GM18870 (cell line): ENCODE results near the gene HAP1.
"Not testable (repeated sequence)": the region's sequence is repeated elsewhere in the genome, so short reads cannot be mapped to it uniquely, and the experiment has no call there.

Source experiments
- ATAC-seq: cut with Tn5 transposase; IDR thresholded peaks from one replicate; pipeline ENCODE4 v1.9.1; 2021; ENCODE audit warnings: moderate library complexity; ENCODE audit not compliant: unreplicated experiment

The HAP1 gene

DNA sequence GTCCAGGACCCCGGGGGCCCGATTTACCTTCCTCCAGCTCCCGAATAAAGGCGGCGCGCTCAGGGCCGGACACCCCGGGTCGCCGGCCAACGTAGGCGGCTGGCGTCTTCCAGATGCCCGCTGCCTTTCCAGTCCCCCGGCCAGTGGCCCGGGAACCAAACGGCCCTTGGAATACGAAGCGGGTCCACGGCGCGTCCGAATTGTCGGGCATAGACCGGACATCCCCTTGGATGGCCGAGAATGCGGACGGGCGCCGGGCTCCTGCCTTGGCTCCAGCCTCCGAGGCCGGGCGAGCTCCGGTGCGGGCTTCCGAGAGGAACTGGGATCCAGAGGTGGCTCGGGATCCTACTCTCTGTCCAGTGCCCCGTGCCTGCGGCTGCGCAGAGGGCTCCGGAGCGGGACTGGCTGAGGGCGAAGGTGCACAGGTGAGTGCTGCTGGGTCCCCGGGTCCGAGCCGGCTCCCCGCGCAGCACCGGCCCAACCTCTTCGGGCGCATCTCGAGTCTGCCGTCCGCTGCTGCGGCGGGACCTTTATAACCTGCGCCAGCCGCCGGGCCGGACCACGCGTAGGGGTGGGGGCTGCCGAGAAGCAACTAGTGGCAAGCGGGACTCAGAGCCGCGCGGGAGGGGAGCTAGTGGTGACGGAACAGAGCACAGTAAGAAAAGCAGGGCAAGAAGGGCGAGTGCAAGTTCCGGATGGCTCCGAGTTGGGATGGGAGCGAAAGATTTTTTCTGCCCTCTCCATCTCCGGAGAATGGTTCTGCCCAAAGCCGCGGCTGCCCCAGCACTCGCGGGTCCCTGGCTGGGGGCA, at the start of gene HAP1:
Gene HAP1 (minus strand): TSS at position 505 of the 810 bp plus-strand sequence. CDS start 9 bp downstream, at position 496.
- no peak for ATAC-seq

DNA sequence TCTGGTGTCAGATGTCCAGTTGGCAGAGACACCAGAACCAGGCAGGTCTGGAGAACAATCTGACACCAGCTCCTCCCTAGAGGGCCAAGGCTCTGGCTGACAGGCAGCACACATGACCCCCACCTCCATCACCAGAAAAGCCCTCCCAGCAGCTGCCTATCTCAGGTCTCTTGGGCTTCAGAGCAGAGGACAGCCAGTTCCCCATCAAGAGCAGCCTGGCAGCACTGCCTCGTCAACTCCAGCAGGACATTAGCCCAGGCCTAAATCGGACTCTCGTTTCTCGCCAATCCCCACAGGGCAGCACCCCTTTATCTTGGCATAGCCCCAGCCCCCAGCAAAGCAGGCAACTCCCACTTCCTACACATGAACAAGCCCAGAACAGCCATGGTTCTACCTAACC, 47.7 kb upstream of the HAP1 start:
- ATAC-seq, result no peak

GRCh38 chr17:41781404-41782110, 47.1 kb upstream of the HAP1 start:
- no peak for ATAC-seq

- no peak for ATAC-seq
Observed at GRCh38 chr17:41779954-41780353, 45.5 kb upstream of the HAP1 start.

DNA sequence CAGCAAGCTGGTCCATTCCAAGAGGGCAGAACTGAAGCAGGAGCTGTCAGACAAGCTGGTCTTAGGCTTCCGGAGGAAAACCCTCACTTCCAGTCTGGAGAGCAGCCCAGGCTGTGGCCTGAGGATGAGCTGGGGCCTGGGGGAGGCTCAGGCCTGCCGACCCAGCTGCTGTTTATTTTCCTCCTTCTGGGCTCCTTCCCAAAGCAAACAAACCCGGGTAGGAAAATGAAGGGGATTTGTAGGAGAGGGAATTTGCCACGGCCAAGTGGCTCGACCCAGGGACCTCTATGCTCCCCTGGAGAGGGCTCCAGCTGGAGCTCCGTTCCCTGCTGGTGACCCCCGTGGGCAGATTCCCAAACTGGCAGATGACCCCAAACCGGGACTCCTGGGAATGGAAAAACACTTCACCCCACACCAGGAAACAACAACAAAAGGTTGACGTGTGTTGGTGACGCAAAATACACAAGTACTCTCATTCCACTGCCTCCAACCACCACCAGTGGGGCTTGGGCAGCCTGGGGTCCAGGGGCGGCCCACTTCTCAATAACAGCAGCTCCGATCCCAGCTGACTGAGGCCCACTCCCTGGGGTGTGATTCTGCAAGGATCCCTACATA, 43.2 kb upstream of the HAP1 start:
- ATAC-seq, result no peak

- no peak for ATAC-seq
Observed at GRCh38 chr17:41777157-41777573, 42.7 kb upstream of the HAP1 start.

- not testable (repeated sequence) for ATAC-seq
Observed at GRCh38 chr17:41776262-41776900, 41.9 kb upstream of the HAP1 start.

- ATAC-seq, result no peak
Observed at GRCh38 chr17:41775394-41776226, 41.2 kb upstream of the HAP1 start.

DNA sequence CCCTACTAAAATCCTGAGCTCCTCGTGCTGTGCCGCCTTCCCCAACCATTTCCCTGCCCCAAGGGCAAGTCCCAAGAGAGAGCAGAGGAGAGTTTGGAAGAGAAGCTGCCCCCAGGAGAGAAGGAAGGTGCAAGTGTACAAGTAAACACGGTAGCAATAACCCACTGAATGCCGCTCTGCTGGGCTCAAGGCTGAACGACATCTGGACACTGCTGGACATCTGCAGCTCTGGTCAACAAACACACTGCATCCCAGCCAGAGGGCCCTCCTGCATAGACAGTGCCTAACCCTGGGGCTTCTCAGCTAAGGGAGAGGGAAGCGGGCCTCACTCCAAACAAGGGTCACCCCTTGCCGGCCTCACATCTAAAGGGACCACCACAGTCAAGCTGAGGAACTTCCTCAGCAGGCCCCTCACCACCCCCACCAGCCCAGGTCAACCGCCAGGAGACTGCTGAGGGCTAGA, 39.3 kb upstream of the HAP1 start:
- ATAC-seq, result no peak

GRCh38 chr17:41773190-41773588, 38.7 kb upstream of the HAP1 start:
- no peak for ATAC-seq

DNA sequence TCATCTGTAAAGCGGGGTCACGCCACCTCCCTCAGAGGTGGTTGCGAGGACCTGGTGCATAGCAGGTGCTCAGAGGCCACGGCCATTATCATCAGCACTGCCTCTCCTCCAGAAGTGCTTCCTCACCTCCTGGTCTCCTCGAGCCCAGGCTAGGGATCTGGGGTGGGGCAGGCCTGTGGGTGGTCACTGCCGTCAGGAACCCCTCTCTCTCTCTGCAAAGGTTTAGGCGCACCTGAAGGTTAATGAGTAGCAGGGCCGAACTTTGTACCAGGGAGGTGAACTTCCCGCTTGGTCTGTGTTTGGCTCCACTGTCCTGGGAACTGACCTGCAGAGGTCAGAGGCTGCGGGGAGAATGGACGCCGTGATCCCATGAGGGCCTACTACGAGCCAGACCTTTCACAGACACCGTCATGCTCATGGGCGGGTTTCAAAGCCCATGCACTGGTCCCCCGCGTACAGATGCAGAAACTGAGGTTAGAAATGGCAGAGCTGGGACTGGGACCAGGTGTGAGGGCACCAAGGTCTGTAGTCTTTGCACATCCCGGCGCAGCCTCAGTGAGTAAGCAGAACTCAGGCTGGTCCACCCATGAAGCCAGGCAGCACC, 38.2 kb upstream of the HAP1 start:
- ATAC-seq, result no peak

GRCh38 chr17:41772218-41772585, 37.8 kb upstream of the HAP1 start:
- ATAC-seq, result no peak

DNA sequence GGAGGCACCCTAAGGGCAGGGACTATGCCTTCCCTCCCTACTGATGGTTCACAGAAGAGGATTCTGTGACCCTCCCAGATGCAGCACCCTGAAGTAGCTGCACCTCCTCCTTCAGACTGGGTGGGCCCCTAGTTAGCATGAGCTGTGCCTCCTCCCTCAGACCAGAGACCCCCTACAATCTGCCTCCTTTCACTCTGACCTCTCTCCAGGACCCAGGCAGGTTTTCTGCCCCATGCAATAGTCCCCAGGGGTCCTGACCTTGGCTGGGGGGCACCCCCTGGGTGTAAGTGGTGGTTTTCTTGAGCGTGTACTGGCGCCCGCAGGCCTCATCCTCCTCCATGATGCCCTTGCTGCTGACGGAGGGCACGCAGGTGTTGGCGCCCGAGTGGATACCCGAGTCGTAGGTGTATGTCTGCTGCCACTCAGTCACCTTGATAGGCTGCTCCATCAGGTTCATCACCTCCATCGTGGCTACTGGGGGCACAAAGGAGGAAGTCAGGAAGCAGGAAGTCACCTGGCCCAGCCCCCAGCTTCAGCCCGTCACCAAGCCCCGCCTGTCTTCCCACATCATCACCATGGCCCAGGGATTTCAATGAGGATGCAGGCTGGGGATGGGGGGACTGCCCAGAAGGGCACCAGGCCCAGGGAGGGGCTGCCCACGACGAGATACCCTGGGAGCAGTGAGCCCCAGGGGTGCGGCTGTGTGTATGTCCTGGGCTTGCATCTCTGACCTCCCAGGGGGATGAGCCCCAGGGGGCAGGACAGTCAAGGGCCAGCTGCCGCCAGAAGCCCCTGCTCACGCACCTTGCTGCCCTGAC, 37.2 kb upstream of the HAP1 start:
- no peak for ATAC-seq

DNA sequence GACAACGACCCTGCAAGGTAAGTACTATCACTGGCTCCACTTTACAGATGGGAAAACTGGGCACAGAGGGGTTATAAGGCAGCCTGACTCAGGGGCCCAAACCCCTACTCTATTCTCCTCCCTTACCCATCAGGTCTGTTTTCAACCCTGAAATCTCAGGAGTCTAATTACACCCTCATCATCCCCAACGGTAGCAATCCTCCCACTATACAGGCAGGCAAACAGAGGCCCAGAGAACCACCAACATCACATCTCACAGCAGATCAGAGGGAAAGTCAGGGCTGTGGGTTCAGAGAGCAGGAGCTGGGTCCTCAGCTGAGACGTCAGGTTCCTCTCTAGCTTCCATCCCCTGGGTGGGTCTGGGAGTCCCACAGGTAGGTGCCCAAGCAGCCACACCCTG, 35.5 kb upstream of the HAP1 start:
- no peak for ATAC-seq

DNA sequence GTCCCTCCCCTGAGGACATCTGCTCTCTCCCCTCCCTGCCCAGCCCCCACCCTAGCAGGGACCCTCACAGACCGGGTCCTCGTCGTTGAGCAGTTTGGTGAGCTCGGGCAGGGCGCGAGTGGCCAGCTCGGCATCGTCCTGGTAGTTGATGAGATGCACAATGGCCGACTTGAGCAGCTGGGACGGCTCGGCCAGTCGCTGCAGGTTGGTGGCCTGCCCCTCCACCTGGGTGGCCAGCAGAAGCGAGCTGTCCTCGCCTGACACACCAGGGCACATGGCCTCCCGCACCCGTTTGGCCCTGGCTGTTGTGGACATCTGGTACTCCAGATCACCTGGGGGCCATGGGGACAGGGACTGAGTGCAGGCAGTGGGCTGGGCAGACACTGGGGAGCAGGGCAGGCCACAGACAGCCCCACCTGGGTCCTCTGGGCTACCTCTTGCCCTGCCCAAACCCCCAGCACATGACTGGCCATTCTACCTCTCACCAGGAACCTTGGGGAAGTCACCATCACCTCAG, 35.0 kb upstream of the HAP1 start:
- ATAC-seq, result no peak

DNA sequence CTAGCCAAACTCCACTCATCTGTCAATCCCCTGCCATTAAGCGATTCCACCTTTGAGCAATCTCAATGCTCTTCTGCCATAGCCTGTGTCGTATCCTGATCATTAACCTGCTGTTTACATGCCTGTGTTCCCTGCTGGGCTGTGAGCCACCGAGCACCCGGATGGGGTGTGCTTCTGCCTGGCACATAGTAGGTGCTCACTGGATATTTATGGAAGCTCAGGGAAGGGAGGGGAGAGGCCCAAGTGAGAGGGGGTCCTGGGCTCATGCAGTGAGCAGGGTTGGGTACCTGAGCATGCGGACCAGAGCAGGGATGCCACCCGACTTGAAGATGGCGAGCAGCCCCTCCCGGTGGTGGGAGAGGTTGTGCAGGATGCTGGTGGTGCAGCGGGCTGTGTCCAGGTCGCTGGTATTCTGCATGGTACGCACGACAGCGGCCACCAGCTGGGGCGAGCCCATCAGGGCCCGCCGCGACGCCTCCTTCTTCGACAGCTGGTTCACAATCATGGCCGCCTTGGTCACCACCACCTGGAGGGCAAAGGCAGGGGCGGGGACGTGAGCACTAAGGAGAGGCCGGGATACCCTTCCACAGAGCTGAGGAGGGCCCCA, 34.3 kb upstream of the HAP1 start:
- ATAC-seq, result no peak

DNA sequence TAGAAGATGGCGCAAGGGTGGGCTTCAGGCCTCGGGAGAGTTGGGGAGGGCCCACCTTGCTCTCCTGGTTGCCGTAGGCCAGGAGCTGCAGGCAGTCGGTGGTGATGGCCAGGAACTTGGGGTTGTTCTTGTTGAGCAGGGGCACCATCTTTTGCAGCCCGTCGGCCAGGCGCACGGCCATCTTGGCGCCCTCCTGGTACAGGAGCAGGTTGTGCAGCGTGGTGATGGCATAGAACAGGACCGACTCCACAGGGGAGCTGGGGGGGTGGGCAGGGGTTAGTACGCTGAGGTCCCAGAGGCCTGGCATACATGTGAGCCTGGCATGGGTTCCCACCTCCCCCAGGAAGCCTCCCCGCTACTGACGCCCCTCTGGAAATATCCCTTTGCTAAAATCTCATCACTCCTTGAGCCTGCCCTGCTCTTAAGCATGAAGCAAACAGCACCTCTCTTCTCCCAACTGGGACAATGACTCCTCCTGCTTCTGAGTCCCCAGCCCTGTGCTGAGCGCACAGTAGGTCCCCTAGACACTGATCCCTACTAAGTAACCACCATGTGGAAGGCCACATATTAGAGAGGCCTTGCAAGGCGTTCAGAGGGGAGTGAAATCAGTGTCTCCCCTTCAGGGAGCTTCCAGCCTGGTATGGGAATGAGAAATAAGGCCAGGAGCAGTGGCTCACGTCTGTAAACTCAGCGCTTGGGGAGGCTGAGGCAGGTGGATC, 33.0 kb upstream of the HAP1 start:
- no peak for ATAC-seq

GRCh38 chr17:41766135-41766534, 31.7 kb upstream of the HAP1 start:
- ATAC-seq, result no peak
